Smooth muscle cell (in vitro differentiated cells): Measurements from ENCODE around the gene ATG7. TPM values are rescaled to one million over a fixed set of nuclear protein-coding genes. Genes with fewer than 3 reads are reported as not detected.
"Not testable (repeated sequence)": the region's sequence is repeated elsewhere in the genome, so short reads cannot be mapped to it uniquely, and the experiment has no call there.

Experiments
- DNase-seq: peaks from one replicate; lab custom pipeline; 2025; ENCODE audit not compliant: unreplicated experiment; lab: John Stamatoyannopoulos, UW
- H2AFZ ChIP-seq: fragments of 200-600 bp; sonication (generic); 2 replicates; pipeline ENCODE4 v1.6.0; 2016; ENCODE audit warnings: antibody characterized with exemption, low read depth, mild to moderate bottlenecking
- H3F3A ChIP-seq: fragments of 200-600 bp; sonication (generic); 2 replicates; pipeline ENCODE4 v1.6.0; 2017; ENCODE audit warnings: antibody characterized with exemption, low read depth
- H3K27ac ChIP-seq: fragments of 200-600 bp; sonication (generic); 2 replicates; pipeline ENCODE4 v1.5.1; 2016; ENCODE audit warnings: low read depth, mild to moderate bottlenecking
- H3K27me3 ChIP-seq: fragments of 200-600 bp; sonication (generic); 2 replicates; pipeline ENCODE4 v1.6.1; 2016; ENCODE audit warnings: low read depth, mild to moderate bottlenecking
- H3K36me3 ChIP-seq: fragments of 200-600 bp; sonication (generic); 2 replicates; pipeline ENCODE4 v1.5.1; 2016; ENCODE audit warnings: low read depth
- H3K4me1 ChIP-seq: fragments of 200-600 bp; sonication (generic); 2 replicates; pipeline ENCODE4 v1.5.1; 2016; ENCODE audit warnings: low read depth
- H3K4me2 ChIP-seq: fragments of 200-600 bp; sonication (generic); 2 replicates; pipeline ENCODE4 v1.6.0; 2016; ENCODE audit warnings: mild to moderate bottlenecking
- H3K4me3 ChIP-seq: fragments of 200-600 bp; sonication (generic); 2 replicates; pipeline ENCODE4 v1.5.1; 2016; ENCODE audit warnings: mild to moderate bottlenecking
- H3K79me2 ChIP-seq: fragments of 200-600 bp; sonication (generic); 2 replicates; pipeline ENCODE4 v1.6.0; 2016; ENCODE audit warnings: low read depth, mild to moderate bottlenecking
- H3K9ac ChIP-seq: fragments of 200-600 bp; sonication (generic); 2 replicates; pipeline ENCODE4 v1.6.0; 2016; ENCODE audit warnings: low read depth
- H3K9me3 ChIP-seq: fragments of 200-600 bp; sonication (generic); replicated peaks from 2 replicates; pipeline ENCODE4 v1.5.1; 2016; ENCODE audit warnings: low read depth
- H4K20me1 ChIP-seq: fragments of 200-600 bp; sonication (generic); 2 replicates; pipeline ENCODE4 v1.6.0; 2016; ENCODE audit warnings: low read depth
- CTCF ChIP-seq: fragments of 200-600 bp; sonication (generic); IDR thresholded peaks from 2 replicates; pipeline ENCODE4 v1.5.1; 2017; ENCODE audit warnings: borderline replicate concordance, mild to moderate bottlenecking, antibody characterized with exemption; ENCODE audit not compliant: insufficient read depth, poor library complexity, severe bottlenecking
- WGBS: methylation state at CpG from one replicate; pipeline ENCODE4 v1.1.7; 2016; ENCODE audit warnings: low lambda C conversion rate; 5-methylcytosine and 5-hydroxymethylcytosine counted together
- polyA plus RNA-seq: library from polyadenylated mRNA; unstranded; fragments of >200 nt; fragmentation: Nextera tagmentation; extraction: Ambion mirVana; gene quantifications from 2 replicates; pipeline ENCODE4 v1.2.1, GENCODE V29; 2016
- total RNA-seq: library from RNA; depleted of rRNA; stranded (reverse); fragments of >200 nt; gene quantifications from 2 replicates; pipeline ENCODE4 v1.2.3, GENCODE V29; 2014

Gene ATG7
- total and polyA plus RNA-seq, 2 experiments from 2014 or later = 19.4 to 40.3 TPM

- H3F3A ChIP-seq = peaks cover 4% of the 10 kb centered on the region
- 35% methylated on average over 1 of the region's 1 CpG for WGBS
- H4K20me1 ChIP-seq = no peaks in the 10 kb centered on the region
- H3K27ac ChIP-seq = peak overlapping the region; percentile 37
- H3K4me2 ChIP-seq = peak overlapping the region; percentile 46
- TF ChIP-seq CTCF = no peak
- no peak overlapping the region for H2AFZ ChIP-seq
- H3K79me2 ChIP-seq = no peaks in the 10 kb centered on the region
- H3K27me3 ChIP-seq = no peaks in the 10 kb centered on the region
- no peaks in the 10 kb centered on the region for H3K9me3 ChIP-seq
- no peak overlapping the region for H3K4me3 ChIP-seq
- no peak for DNase-seq
- H3K4me1 ChIP-seq = no peaks in the 10 kb centered on the region
- no peaks in the 10 kb centered on the region for H3K36me3 ChIP-seq
- H3K9ac ChIP-seq = no peak overlapping the region
Observed at GRCh38 chr3:11331101-11331500, 58.9 kb downstream of the ATG7 start.

- no peak overlapping the region for H3K9ac ChIP-seq
- DNase-seq = no peak
- peak; percentile 68 for TF ChIP-seq CTCF
- no peak overlapping the region for H2AFZ ChIP-seq
- H3K4me1 ChIP-seq = no peaks in the 10 kb centered on the region
- WGBS = 55% methylated on average over 4 of the region's 4 CpGs
- no peaks in the 10 kb centered on the region for H3K36me3 ChIP-seq
- no peak overlapping the region for H3K27ac ChIP-seq
- H3K9me3 ChIP-seq = no peaks in the 10 kb centered on the region
- no peaks in the 10 kb centered on the region for H3K27me3 ChIP-seq
- no peak overlapping the region for H3K4me2 ChIP-seq
- no peaks in the 10 kb centered on the region for H4K20me1 ChIP-seq
- no peak overlapping the region for H3K4me3 ChIP-seq
- H3F3A ChIP-seq = no peaks in the 10 kb centered on the region
- no peaks in the 10 kb centered on the region for H3K79me2 ChIP-seq
Observed at GRCh38 chr3:11335056-11335608, 62.9 kb downstream of the ATG7 start.

GRCh38 chr3:11339541-11339940, 67.3 kb downstream of the ATG7 start:
- H2AFZ ChIP-seq = no peak overlapping the region
- H3K9ac ChIP-seq = no peak overlapping the region
- H3K4me3 ChIP-seq = no peak overlapping the region
- peaks cover 3% of the 10 kb centered on the region for H3K36me3 ChIP-seq
- no peak for DNase-seq
- no peak overlapping the region for H3K27ac ChIP-seq
- no peak overlapping the region for H3K4me2 ChIP-seq
- H3K79me2 ChIP-seq = no peaks in the 10 kb centered on the region
- WGBS = 92% methylated on average over 3 of the region's 3 CpGs
- no peak for TF ChIP-seq CTCF
- H4K20me1 ChIP-seq = no peaks in the 10 kb centered on the region
- no peaks in the 10 kb centered on the region for H3K27me3 ChIP-seq
- H3K4me1 ChIP-seq = no peaks in the 10 kb centered on the region
- H3F3A ChIP-seq = no peaks in the 10 kb centered on the region
- H3K9me3 ChIP-seq = no peaks in the 10 kb centered on the region

GRCh38 chr3:11346416-11346815, 74.2 kb downstream of the ATG7 start:
- Histone ChIP-seq H3F3A (no peaks in the 10 kb centered on the region), H3K36me3 (peaks cover 6% of the 10 kb centered on the region), H3K27ac (no peak overlapping the region), H3K4me2 (no peak overlapping the region), H4K20me1 (no peaks in the 10 kb centered on the region), H3K4me1 (no peaks in the 10 kb centered on the region), H3K9me3 (no peaks in the 10 kb centered on the region), H3K4me3 (no peak overlapping the region), H3K27me3 (no peaks in the 10 kb centered on the region), H3K9ac (no peak overlapping the region), H2AFZ (no peak overlapping the region), H3K79me2 (no peaks in the 10 kb centered on the region)
- 60% methylated on average over 1 of the region's 1 CpG for WGBS
- no peak for TF ChIP-seq CTCF
- no peak for DNase-seq

- not testable (repeated sequence) for H3K9ac ChIP-seq, DNase-seq, H3K4me1 ChIP-seq, H3K9me3 ChIP-seq, H3K27ac ChIP-seq, H3K27me3 ChIP-seq, H2AFZ ChIP-seq, H3K79me2 ChIP-seq, H4K20me1 ChIP-seq, H3F3A ChIP-seq, H3K4me3 ChIP-seq, H3K4me2 ChIP-seq, H3K36me3 ChIP-seq
- WGBS = 98% methylated on average over 6 of the region's 6 CpGs
Observed at GRCh38 chr3:11348877-11349276, 76.7 kb downstream of the ATG7 start.
